GM12878 (cell line): ENCODE measurements around the gene SLC5A6.

Experiments
- GABPA ChIP-seq: IDR thresholded peaks from 2 replicates; pipeline ENCODE4 v1.6.1; 2014; ENCODE audit warnings: antibody characterized with exemption, low read depth, mild to moderate bottlenecking, inconsistent platforms
- HDAC2 ChIP-seq: fragments of 200-600 bp; sonication (generic); IDR thresholded peaks from 2 replicates; pipeline ENCODE4 v1.6.1; 2017
- MTA3 ChIP-seq: IDR thresholded peaks from 2 replicates; pipeline ENCODE4 v1.6.1; 2012; ENCODE audit warnings: low read length, inconsistent platforms, borderline replicate concordance
- SMC3 ChIP-seq: IDR thresholded peaks from 2 replicates; pipeline ENCODE4 v1.6.1; 2011; ENCODE audit warnings: low read length, improper control_type of control experiment, borderline replicate concordance
- ZNF384 ChIP-seq: IDR thresholded peaks from 2 replicates; pipeline ENCODE4 v1.6.1; 2012; ENCODE audit warnings: low read depth, mild to moderate bottlenecking, low read length, improper control_type of control experiment, borderline replicate concordance
- TF ChIP-seq, protein P1 (sequence below): fragments of 450-650 bp; IDR thresholded peaks from 2 replicates; pipeline ENCODE4 v1.6.1; 2018; ENCODE audit warnings: mild to moderate bottlenecking, low read depth, moderate library complexity; ENCODE audit not compliant: partially characterized antibody
- TF ChIP-seq, protein P2 (sequence below), 3 experiments: IDR thresholded peaks in 2 of 3; conservative IDR thresholded peaks in 1 of 3; 2 replicates each; pipeline ENCODE4 v1.5.1; 2011; ENCODE audit warnings: low read depth in 3 of 3, low read length in 3 of 3, mild to moderate bottlenecking in 3 of 3, control low read depth in 2 of 3, moderate library complexity in 2 of 3, inconsistent platforms in 1 of 3, mixed read lengths in 1 of 3; ENCODE audit not compliant: control insufficient read depth in 2 of 3, insufficient read depth in 1 of 3; ENCODE audit errors: extremely low read depth in 1 of 3
- TF ChIP-seq, protein P3 (sequence below): fragments of 450-650 bp; IDR thresholded peaks from 2 replicates; pipeline ENCODE4 v1.6.1; 2017; ENCODE audit warnings: mild to moderate bottlenecking
- TF ChIP-seq, protein P4 (sequence below): IDR thresholded peaks from 2 replicates; pipeline ENCODE4 v1.6.1; 2012; ENCODE audit warnings: low read length, inconsistent platforms

DNA sequence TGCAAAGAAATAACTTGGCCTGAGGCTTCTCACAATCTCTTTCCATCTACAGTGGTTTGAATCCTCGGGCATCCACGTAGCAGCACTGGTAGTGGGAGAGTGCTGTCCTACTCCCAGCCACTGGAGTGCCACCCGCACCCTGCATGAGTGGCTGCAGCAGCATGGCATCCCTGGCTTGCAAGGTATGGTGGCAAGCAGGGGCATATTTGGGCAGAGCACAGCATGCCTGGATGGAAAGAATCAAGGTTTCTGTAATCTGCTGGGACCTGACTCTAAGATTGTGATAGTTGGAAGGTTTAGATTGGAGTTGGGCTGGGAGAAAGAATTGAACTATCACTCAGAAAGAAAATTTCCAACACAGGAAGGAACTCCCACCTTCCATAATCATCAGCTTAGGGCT lies 9.1 kb upstream of the SLC5A6 start:
- TF ChIP-seq MTA3 (no peak), GABPA (no peak), HDAC2 (no peak), ZNF384 (no peak), SMC3 (no peak)
- TF ChIP-seq, protein P1, sequence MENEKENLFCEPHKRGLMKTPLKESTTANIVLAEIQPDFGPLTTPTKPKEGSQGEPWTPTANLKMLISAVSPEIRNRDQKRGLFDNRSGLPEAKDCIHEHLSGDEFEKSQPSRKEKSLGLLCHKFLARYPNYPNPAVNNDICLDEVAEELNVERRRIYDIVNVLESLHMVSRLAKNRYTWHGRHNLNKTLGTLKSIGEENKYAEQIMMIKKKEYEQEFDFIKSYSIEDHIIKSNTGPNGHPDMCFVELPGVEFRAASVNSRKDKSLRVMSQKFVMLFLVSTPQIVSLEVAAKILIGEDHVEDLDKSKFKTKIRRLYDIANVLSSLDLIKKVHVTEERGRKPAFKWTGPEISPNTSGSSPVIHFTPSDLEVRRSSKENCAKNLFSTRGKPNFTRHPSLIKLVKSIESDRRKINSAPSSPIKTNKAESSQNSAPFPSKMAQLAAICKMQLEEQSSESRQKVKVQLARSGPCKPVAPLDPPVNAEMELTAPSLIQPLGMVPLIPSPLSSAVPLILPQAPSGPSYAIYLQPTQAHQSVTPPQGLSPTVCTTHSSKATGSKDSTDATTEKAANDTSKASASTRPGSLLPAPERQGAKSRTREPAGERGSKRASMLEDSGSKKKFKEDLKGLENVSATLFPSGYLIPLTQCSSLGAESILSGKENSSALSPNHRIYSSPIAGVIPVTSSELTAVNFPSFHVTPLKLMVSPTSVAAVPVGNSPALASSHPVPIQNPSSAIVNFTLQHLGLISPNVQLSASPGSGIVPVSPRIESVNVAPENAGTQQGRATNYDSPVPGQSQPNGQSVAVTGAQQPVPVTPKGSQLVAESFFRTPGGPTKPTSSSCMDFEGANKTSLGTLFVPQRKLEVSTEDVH: no peak
- TF ChIP-seq, protein P2, sequence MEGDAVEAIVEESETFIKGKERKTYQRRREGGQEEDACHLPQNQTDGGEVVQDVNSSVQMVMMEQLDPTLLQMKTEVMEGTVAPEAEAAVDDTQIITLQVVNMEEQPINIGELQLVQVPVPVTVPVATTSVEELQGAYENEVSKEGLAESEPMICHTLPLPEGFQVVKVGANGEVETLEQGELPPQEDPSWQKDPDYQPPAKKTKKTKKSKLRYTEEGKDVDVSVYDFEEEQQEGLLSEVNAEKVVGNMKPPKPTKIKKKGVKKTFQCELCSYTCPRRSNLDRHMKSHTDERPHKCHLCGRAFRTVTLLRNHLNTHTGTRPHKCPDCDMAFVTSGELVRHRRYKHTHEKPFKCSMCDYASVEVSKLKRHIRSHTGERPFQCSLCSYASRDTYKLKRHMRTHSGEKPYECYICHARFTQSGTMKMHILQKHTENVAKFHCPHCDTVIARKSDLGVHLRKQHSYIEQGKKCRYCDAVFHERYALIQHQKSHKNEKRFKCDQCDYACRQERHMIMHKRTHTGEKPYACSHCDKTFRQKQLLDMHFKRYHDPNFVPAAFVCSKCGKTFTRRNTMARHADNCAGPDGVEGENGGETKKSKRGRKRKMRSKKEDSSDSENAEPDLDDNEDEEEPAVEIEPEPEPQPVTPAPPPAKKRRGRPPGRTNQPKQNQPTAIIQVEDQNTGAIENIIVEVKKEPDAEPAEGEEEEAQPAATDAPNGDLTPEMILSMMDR (IDR thresholded peaks at IDR 0.05 in 2 of 3, conservative IDR thresholded peaks at IDR 0.05 in 1 of 3; ENCODE audit: control insufficient read depth in 2 of 3, extremely low read depth in 1 of 3, insufficient read depth in 1 of 3, low read depth in 3 of 3, low read length in 3 of 3): no peak
- TF ChIP-seq, protein P3, sequence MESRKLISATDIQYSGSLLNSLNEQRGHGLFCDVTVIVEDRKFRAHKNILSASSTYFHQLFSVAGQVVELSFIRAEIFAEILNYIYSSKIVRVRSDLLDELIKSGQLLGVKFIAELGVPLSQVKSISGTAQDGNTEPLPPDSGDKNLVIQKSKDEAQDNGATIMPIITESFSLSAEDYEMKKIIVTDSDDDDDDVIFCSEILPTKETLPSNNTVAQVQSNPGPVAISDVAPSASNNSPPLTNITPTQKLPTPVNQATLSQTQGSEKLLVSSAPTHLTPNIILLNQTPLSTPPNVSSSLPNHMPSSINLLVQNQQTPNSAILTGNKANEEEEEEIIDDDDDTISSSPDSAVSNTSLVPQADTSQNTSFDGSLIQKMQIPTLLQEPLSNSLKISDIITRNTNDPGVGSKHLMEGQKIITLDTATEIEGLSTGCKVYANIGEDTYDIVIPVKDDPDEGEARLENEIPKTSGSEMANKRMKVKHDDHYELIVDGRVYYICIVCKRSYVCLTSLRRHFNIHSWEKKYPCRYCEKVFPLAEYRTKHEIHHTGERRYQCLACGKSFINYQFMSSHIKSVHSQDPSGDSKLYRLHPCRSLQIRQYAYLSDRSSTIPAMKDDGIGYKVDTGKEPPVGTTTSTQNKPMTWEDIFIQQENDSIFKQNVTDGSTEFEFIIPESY: no peak
- TF ChIP-seq, protein P4, sequence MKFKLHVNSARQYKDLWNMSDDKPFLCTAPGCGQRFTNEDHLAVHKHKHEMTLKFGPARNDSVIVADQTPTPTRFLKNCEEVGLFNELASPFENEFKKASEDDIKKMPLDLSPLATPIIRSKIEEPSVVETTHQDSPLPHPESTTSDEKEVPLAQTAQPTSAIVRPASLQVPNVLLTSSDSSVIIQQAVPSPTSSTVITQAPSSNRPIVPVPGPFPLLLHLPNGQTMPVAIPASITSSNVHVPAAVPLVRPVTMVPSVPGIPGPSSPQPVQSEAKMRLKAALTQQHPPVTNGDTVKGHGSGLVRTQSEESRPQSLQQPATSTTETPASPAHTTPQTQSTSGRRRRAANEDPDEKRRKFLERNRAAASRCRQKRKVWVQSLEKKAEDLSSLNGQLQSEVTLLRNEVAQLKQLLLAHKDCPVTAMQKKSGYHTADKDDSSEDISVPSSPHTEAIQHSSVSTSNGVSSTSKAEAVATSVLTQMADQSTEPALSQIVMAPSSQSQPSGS: no peak
